Astrocyte (in vitro differentiated cells and primary cell): ENCODE data around the gene DAO. TPM values are rescaled to one million over a fixed set of nuclear protein-coding genes. Genes with fewer than 3 reads are reported as not detected.

ENCODE experiments used
- DNase-seq: peaks from one replicate; pipeline ENCODE4 v3.0.0-alpha.2; 2010; ENCODE audit warnings: low read depth
- FAIRE-seq: peaks from 2 replicates; lab custom pipeline; 2011; peaks lifted over from hg19 to GRCh38; lab: Jason Lieb, UNC
- H2AFZ ChIP-seq: 2 replicates; pipeline ENCODE4 v1.6.0; 2012; ENCODE audit warnings: low read depth, low read length, inconsistent platforms
- H3K27ac ChIP-seq: 2 replicates; pipeline ENCODE4 v1.5.1; 2011; ENCODE audit warnings: low read depth, low read length, inconsistent platforms
- H3K27me3 ChIP-seq: 2 replicates; pipeline ENCODE4 v1.6.0; 2011; ENCODE audit warnings: low read length, inconsistent platforms; ENCODE audit not compliant: insufficient read depth
- H3K36me3 ChIP-seq: 2 replicates; pipeline ENCODE4 v1.5.1; 2011; ENCODE audit warnings: low read length, inconsistent platforms; ENCODE audit not compliant: insufficient read depth
- H3K4me1 ChIP-seq: 2 replicates; pipeline ENCODE4 v1.5.1; 2011; ENCODE audit warnings: low read length, inconsistent platforms; ENCODE audit not compliant: insufficient read depth
- H3K4me2 ChIP-seq: 2 replicates; pipeline ENCODE4 v1.6.0; 2012; ENCODE audit warnings: low read length, inconsistent platforms
- H3K4me3 ChIP-seq: 2 replicates; pipeline ENCODE4 v1.5.1; 2011; ENCODE audit warnings: low read depth, mild to moderate bottlenecking, low read length, inconsistent platforms; ENCODE audit not compliant: insufficient read depth
- H3K79me2 ChIP-seq: 2 replicates; pipeline ENCODE4 v1.6.0; 2012; ENCODE audit warnings: mild to moderate bottlenecking, low read length, inconsistent platforms; ENCODE audit not compliant: insufficient read depth
- H3K9ac ChIP-seq: 2 replicates; pipeline ENCODE4 v1.6.0; 2012; ENCODE audit warnings: mild to moderate bottlenecking, low read length, inconsistent platforms
- H3K9me3 ChIP-seq: 2 replicates; pipeline ENCODE4 v1.5.1; 2012; ENCODE audit warnings: low read depth, mild to moderate bottlenecking, low read length, inconsistent platforms; ENCODE audit not compliant: insufficient read depth
- H4K20me1 ChIP-seq: 2 replicates; pipeline ENCODE4 v1.6.0; 2012; ENCODE audit warnings: low read length, inconsistent platforms; ENCODE audit not compliant: insufficient read depth
- H3K27ac Mint-ChIP-seq: one replicate; pipeline ENCODE4 v1.8.0; 2021; ENCODE audit warnings: mild to moderate bottlenecking, mixed read lengths; ENCODE audit not compliant: unreplicated experiment
- H3K27me3 Mint-ChIP-seq: one replicate; pipeline ENCODE4 v1.8.0; 2021; ENCODE audit warnings: low read depth, mixed read lengths; ENCODE audit not compliant: unreplicated experiment
- H3K36me3 Mint-ChIP-seq: one replicate; pipeline ENCODE4 v1.8.0; 2021; ENCODE audit warnings: low read depth, mixed read lengths; ENCODE audit not compliant: unreplicated experiment
- H3K4me1 Mint-ChIP-seq: one replicate; pipeline ENCODE4 v1.8.0; 2021; ENCODE audit warnings: low read depth, mixed read lengths; ENCODE audit not compliant: unreplicated experiment
- H3K4me3 Mint-ChIP-seq: one replicate; pipeline ENCODE4 v1.8.0; 2021; ENCODE audit warnings: mild to moderate bottlenecking, moderate library complexity, mixed read lengths; ENCODE audit not compliant: unreplicated experiment
- H3K9me3 Mint-ChIP-seq: one replicate; pipeline ENCODE4 v1.8.0; 2021; ENCODE audit warnings: mild to moderate bottlenecking, mixed read lengths; ENCODE audit not compliant: unreplicated experiment
- CTCF ChIP-seq: IDR thresholded peaks from 2 replicates; pipeline ENCODE4 v1.5.1; 2011; ENCODE audit warnings: low read depth, mild to moderate bottlenecking, inconsistent platforms, low read length, moderate library complexity; ENCODE audit not compliant: insufficient read depth
- EZH2 ChIP-seq: IDR thresholded peaks from 2 replicates; pipeline ENCODE4 v1.6.1; 2012; ENCODE audit warnings: mild to moderate bottlenecking, low read length, inconsistent platforms; ENCODE audit not compliant: insufficient read depth
- total RNA-seq: library from RNA; stranded (reverse); gene quantifications from 2 replicates; pipeline ENCODE4 v1.2.1, GENCODE V29; 2021

The DAO gene
- total RNA-seq, 1 donor from 2014 or later: not detected

GRCh38 chr12:108940138-108940537 lies 60.2 kb downstream of the DAO start:
- no peak for DNase-seq
- Mint-ChIP-seq H3K4me1 (no peaks in the 10 kb centered on the region), H3K9me3 (peaks cover 11% of the 10 kb centered on the region), H3K4me3 (no peak overlapping the region), H3K36me3 (no peaks in the 10 kb centered on the region), H3K27me3 (peaks cover 19% of the 10 kb centered on the region), H3K27ac (no peak overlapping the region)
- Histone ChIP-seq H3K4me1 (no peaks in the 10 kb centered on the region), H3K9me3 (no peaks in the 10 kb centered on the region), H3K4me3 (no peak overlapping the region), H3K36me3 (no peaks in the 10 kb centered on the region), H3K9ac (no peak overlapping the region), H4K20me1 (no peaks in the 10 kb centered on the region), H3K27me3 (peaks cover 8% of the 10 kb centered on the region), H3K79me2 (no peaks in the 10 kb centered on the region), H3K4me2 (no peak overlapping the region), H2AFZ (no peak overlapping the region), H3K27ac (no peak overlapping the region)
- no peak for FAIRE-seq
- TF ChIP-seq EZH2: no peak
- TF ChIP-seq CTCF: no peak

GRCh38 chr12:108947097-108947496 lies 67.2 kb downstream of the DAO start:
- peaks cover 28% of the 10 kb centered on the region for H3K9me3 Mint-ChIP-seq
- H3K27me3 ChIP-seq: peaks cover 4% of the 10 kb centered on the region
- TF ChIP-seq CTCF: no peak
- no peak for TF ChIP-seq EZH2
- no peaks in the 10 kb centered on the region for H3K4me1 Mint-ChIP-seq
- H2AFZ ChIP-seq: no peak overlapping the region
- H3K4me2 ChIP-seq: no peak overlapping the region
- H3K36me3 ChIP-seq: no peaks in the 10 kb centered on the region
- H3K27ac Mint-ChIP-seq: no peak overlapping the region
- H3K79me2 ChIP-seq: no peaks in the 10 kb centered on the region
- H3K36me3 Mint-ChIP-seq: no peaks in the 10 kb centered on the region
- DNase-seq (no peak), FAIRE-seq (no peak)
- H3K27me3 Mint-ChIP-seq: peaks cover 6% of the 10 kb centered on the region
- no peak overlapping the region for H3K9ac ChIP-seq
- H3K4me3 ChIP-seq: no peak overlapping the region
- no peaks in the 10 kb centered on the region for H4K20me1 ChIP-seq
- no peak overlapping the region for H3K4me3 Mint-ChIP-seq
- no peaks in the 10 kb centered on the region for H3K4me1 ChIP-seq
- H3K9me3 ChIP-seq: peaks cover 5% of the 10 kb centered on the region
- no peak overlapping the region for H3K27ac ChIP-seq

GRCh38 chr12:108948367-108948766 lies 68.5 kb downstream of the DAO start:
- FAIRE-seq: no peak

More at GRCh38 chr12:108948367-108948766, 68.5 kb downstream of the DAO start:
- Mint-ChIP-seq H3K36me3 (no peaks in the 10 kb centered on the region), H3K4me1 (no peaks in the 10 kb centered on the region), H3K4me3 (no peak overlapping the region), H3K9me3 (peaks cover 24% of the 10 kb centered on the region), H3K27me3 (peaks cover 6% of the 10 kb centered on the region), H3K27ac (no peak overlapping the region)
- Histone ChIP-seq H3K4me1 (no peaks in the 10 kb centered on the region), H3K27ac (no peak overlapping the region), H3K4me3 (no peak overlapping the region), H3K27me3 (no peaks in the 10 kb centered on the region), H3K9me3 (peaks cover 5% of the 10 kb centered on the region), H3K36me3 (no peaks in the 10 kb centered on the region), H2AFZ (no peak overlapping the region), H4K20me1 (no peaks in the 10 kb centered on the region), H3K4me2 (no peak overlapping the region), H3K9ac (no peak overlapping the region), H3K79me2 (no peaks in the 10 kb centered on the region)
- TF ChIP-seq EZH2: no peak
- no peak for TF ChIP-seq CTCF
- no peak for DNase-seq
